ENCODE data around the gene CENPK. TPM values are rescaled to one million over a fixed set of nuclear protein-coding genes. Genes with fewer than 3 reads are reported as not detected.

CENPK gene
- total RNA-seq, 1 donor from 2014 or later = 3.4 TPM

DNA sequence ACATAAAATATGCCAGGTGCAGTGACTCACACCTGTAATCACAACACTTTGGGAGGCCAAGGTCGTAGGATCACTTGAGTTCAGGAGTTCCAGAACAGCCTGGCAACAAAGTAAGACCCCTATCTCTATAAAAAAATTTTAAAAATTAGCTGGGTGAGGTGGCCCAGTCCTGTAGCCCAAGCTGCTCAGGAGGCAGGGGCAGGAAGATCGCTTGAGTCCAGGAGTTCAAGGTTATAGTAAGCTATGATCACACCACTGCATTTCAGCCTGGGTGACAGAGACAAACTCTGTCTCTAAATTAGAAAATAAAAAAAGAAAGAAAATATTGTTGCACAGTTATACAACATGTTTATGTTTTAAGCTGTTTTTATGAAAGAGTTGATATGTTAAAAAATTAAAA is 6.8 kb downstream of the CENPK start:
- Histone ChIP-seq H3K9me3 (no peaks in the 10 kb centered on the region), H3K27ac (no peak overlapping the region), H3K27me3 (no peaks in the 10 kb centered on the region), H3K4me3 (no peak overlapping the region), H3K4me1 (no peaks in the 10 kb centered on the region), H3K36me3 (no peaks in the 10 kb centered on the region)
- DNase-seq (ENCODE audit: extremely low spot score in 2 of 2) = no peak
- intact Hi-C loops (cut with DNase I) = no loop called here
- TF ChIP-seq, protein P1, sequence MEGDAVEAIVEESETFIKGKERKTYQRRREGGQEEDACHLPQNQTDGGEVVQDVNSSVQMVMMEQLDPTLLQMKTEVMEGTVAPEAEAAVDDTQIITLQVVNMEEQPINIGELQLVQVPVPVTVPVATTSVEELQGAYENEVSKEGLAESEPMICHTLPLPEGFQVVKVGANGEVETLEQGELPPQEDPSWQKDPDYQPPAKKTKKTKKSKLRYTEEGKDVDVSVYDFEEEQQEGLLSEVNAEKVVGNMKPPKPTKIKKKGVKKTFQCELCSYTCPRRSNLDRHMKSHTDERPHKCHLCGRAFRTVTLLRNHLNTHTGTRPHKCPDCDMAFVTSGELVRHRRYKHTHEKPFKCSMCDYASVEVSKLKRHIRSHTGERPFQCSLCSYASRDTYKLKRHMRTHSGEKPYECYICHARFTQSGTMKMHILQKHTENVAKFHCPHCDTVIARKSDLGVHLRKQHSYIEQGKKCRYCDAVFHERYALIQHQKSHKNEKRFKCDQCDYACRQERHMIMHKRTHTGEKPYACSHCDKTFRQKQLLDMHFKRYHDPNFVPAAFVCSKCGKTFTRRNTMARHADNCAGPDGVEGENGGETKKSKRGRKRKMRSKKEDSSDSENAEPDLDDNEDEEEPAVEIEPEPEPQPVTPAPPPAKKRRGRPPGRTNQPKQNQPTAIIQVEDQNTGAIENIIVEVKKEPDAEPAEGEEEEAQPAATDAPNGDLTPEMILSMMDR (IDR thresholded peaks at IDR 0.05) = no peak

DNA sequence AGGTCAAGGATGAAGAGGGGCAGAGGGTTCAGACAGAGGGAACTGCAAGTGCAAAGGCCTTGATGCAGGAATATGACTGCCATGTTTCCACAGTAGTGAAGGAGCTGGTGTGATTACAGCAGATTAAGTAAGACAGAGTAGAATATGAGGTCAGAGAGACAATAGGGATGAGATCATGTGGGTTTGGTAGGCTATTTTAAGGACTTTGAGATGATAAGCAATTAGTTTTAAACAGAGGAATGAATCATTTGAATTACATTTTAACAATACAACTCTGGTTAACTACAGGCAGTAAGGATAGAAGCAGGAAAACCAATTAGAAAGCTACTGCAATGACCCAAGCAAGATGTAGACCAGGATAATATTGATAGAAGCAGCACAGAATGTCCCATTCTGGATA is 7.7 kb downstream of the CENPK start:
- no peak for TF ChIP-seq POLR2AphosphoS5 (IDR thresholded peaks at IDR 0.05; ENCODE audit: insufficient read depth in 1 of 2, low read depth in 1 of 2)
- TF ChIP-seq POLR2A (IDR thresholded peaks at IDR 0.05) = no peak
- TF ChIP-seq, protein P1 (IDR thresholded peaks at IDR 0.05) = no peak
- Histone ChIP-seq H3K27me3 (no peaks in the 10 kb centered on the region), H3K9me3 (no peaks in the 10 kb centered on the region), H3K36me3 (no peaks in the 10 kb centered on the region), H3K27ac (no peak overlapping the region), H3K4me1 (no peaks in the 10 kb centered on the region), H3K4me3 (no peak overlapping the region)
- DNase-seq (ENCODE audit: extremely low spot score in 2 of 2) = no peak
- intact Hi-C loops (cut with DNase I) = no loop called here

DNA sequence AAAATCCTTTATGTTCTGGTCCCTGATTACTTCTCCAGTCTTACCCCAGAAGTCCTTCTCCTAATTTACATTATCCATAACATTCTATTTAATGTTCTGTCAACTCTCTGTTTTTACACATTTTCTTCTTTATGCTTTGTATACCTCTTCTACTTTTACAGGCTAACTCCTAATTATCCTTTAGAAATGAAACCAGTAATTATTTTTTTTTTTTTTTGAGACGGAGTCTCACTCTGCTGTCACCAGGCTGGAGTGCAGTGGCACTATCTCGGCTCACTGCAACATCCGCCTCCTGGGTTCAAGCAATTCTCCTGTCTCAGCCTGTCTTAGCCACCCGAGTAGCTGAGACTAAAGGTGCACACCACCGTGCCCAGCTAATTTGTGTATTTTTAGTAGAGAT is 9.0 kb downstream of the CENPK start:
- H3K27ac ChIP-seq = no peak overlapping the region
- intact Hi-C loops (cut with DNase I) = no loop called here
- no peaks in the 10 kb centered on the region for H3K9me3 ChIP-seq
- H3K4me3 ChIP-seq = no peak overlapping the region
- H3K27me3 ChIP-seq = no peaks in the 10 kb centered on the region
- no peak for TF ChIP-seq POLR2AphosphoS5 (IDR thresholded peaks at IDR 0.05; ENCODE audit: insufficient read depth in 1 of 2, low read depth in 1 of 2)
- no peak for TF ChIP-seq POLR2A (IDR thresholded peaks at IDR 0.05)
- TF ChIP-seq, protein P1 (IDR thresholded peaks at IDR 0.05) = no peak
- no peaks in the 10 kb centered on the region for H3K4me1 ChIP-seq
- H3K36me3 ChIP-seq = no peaks in the 10 kb centered on the region
- DNase-seq (ENCODE audit: extremely low spot score in 2 of 2) = no peak

DNA sequence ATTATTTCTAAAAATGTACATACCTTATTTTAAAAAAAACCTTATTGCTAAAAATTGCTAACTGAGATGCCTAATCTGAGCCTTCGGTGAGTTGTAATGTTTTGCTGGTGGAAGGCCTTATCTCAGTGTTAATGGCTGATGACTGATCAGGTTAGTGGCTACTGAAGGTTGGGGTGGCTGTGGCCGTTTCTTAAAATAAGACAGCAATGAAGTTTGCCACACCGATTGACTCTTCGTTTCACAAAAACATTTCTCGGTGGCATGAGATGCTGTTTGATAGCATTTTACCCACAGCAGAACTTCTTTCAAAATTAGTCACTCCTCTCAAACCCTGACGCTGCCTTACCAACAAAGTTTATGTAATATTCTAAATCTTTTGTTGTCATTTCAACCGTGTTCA is 14.7 kb downstream of the CENPK start:
- DNase-seq (ENCODE audit: extremely low spot score in 2 of 2) = no peak
- TF ChIP-seq POLR2AphosphoS5 (IDR thresholded peaks at IDR 0.05; ENCODE audit: insufficient read depth in 1 of 2, low read depth in 1 of 2) (no peak), POLR2A (IDR thresholded peaks at IDR 0.05) (no peak)
- intact Hi-C loops (cut with DNase I) = no loop called here
- H3K9me3 ChIP-seq = no peaks in the 10 kb centered on the region
- H3K4me3 ChIP-seq = no peak overlapping the region
- H3K4me1 ChIP-seq = no peaks in the 10 kb centered on the region
- H3K27ac ChIP-seq = no peak overlapping the region
- no peaks in the 10 kb centered on the region for H3K36me3 ChIP-seq
- no peaks in the 10 kb centered on the region for H3K27me3 ChIP-seq

DNA sequence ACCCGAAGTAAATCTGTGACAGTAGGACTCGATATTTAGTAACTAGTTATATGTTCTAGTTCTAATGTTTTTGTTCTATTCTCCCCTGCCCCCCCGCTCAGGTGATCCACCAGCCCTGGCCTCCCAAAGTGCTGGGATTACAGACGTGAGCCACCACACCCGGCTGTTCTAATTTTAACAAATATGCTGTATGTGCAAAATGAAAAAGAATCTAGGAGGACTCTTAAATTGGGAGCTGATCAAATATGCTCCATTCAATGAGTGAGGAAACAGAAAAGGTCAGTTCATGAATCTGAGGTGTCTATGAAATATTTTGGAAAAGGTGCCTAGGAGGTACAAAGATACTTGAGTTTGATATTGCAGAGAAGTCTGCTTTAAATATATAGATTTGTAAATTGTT is 16.8 kb downstream of the CENPK start:
- H3K27ac ChIP-seq = no peak overlapping the region
- no peak overlapping the region for H3K4me3 ChIP-seq
- H3K4me1 ChIP-seq = no peaks in the 10 kb centered on the region
- H3K27me3 ChIP-seq = no peaks in the 10 kb centered on the region
- TF ChIP-seq, protein P1 (IDR thresholded peaks at IDR 0.05) = no peak
- TF ChIP-seq POLR2AphosphoS5 (IDR thresholded peaks at IDR 0.05; ENCODE audit: insufficient read depth in 1 of 2, low read depth in 1 of 2) (no peak), POLR2A (IDR thresholded peaks at IDR 0.05) (no peak)
- intact Hi-C loops (cut with DNase I) = no loop called here
- no peak for DNase-seq (ENCODE audit: extremely low spot score in 2 of 2)
- H3K9me3 ChIP-seq = no peaks in the 10 kb centered on the region
- H3K36me3 ChIP-seq = no peaks in the 10 kb centered on the region

DNA sequence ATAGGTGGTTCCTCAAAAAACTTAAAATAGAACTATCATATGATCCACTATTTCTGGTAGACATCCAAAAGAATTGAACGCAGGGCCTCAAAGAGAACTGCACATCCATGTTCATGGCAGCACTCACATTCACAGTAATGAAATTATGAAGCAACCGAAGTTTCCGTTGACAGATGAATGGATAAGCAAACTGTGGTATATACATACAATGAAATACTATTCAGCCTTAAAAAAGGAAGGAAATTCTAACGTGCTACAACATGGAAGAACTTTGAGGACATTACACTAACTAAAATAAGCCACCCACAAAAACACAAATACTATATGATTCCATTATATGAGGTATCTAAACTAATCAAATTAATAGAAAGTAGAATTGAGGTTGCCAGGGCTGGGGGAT is 18.5 kb downstream of the CENPK start:
- no peaks in the 10 kb centered on the region for H3K27me3 ChIP-seq
- H3K4me3 ChIP-seq = no peak overlapping the region
- no peaks in the 10 kb centered on the region for H3K36me3 ChIP-seq
- no peak for DNase-seq (ENCODE audit: extremely low spot score in 2 of 2)
- H3K27ac ChIP-seq = no peak overlapping the region
- no peaks in the 10 kb centered on the region for H3K4me1 ChIP-seq
- intact Hi-C loops (cut with DNase I) = no loop called here
- H3K9me3 ChIP-seq = no peaks in the 10 kb centered on the region
- TF ChIP-seq POLR2A (IDR thresholded peaks at IDR 0.05) (no peak), POLR2AphosphoS5 (IDR thresholded peaks at IDR 0.05; ENCODE audit: insufficient read depth in 1 of 2, low read depth in 1 of 2) (no peak)
- TF ChIP-seq, protein P1 (IDR thresholded peaks at IDR 0.05) = no peak

Measured in vagina (tissue), 2 donors.